NCI-H2171 (cell line): Measurements from ENCODE around the gene SRY.
"Not testable (repeated sequence)": the region's sequence is repeated elsewhere in the genome, so short reads cannot be mapped to it uniquely, and the experiment has no call there.

ENCODE experiments used
- DNase-seq: peaks from one replicate; lab custom pipeline; 2025; lab: John Stamatoyannopoulos, UW

The SRY gene

GRCh38 chrY:2787600-2787999, at the start of gene SRY:
Gene SRY, minus strand, starts transcription at chrY:2787682. Its CDS starts 79 bp downstream, at chrY:2787603.
- DNase-seq = no peak

- DNase-seq = no peak
Measured at GRCh38 chrY:2837078-2837477, 49.6 kb upstream of the SRY start.

GRCh38 chrY:2835230-2835629, 47.7 kb upstream of the SRY start:
- no peak for DNase-seq

GRCh38 chrY:2828497-2828896, 41.0 kb upstream of the SRY start:
- no peak for DNase-seq

GRCh38 chrY:2824471-2824870, 37.0 kb upstream of the SRY start:
- DNase-seq = no peak

GRCh38 chrY:2817146-2817896, 29.8 kb upstream of the SRY start:
- DNase-seq = not testable (repeated sequence)

GRCh38 chrY:2800246-2800645, 12.8 kb upstream of the SRY start:
- no peak for DNase-seq

- DNase-seq = no peak
Measured at GRCh38 chrY:2797991-2798390, 10.5 kb upstream of the SRY start.

GRCh38 chrY:2796977-2797523, 9.6 kb upstream of the SRY start:
- DNase-seq = no peak

GRCh38 chrY:2789756-2790155, 2.3 kb upstream of the SRY start:
- DNase-seq = no peak

GRCh38 chrY:2786876-2787512, 488 bp downstream of the SRY start:
- DNase-seq = no peak
